Measurements from ENCODE around the gene TNS3.

The TNS3 gene

DNA sequence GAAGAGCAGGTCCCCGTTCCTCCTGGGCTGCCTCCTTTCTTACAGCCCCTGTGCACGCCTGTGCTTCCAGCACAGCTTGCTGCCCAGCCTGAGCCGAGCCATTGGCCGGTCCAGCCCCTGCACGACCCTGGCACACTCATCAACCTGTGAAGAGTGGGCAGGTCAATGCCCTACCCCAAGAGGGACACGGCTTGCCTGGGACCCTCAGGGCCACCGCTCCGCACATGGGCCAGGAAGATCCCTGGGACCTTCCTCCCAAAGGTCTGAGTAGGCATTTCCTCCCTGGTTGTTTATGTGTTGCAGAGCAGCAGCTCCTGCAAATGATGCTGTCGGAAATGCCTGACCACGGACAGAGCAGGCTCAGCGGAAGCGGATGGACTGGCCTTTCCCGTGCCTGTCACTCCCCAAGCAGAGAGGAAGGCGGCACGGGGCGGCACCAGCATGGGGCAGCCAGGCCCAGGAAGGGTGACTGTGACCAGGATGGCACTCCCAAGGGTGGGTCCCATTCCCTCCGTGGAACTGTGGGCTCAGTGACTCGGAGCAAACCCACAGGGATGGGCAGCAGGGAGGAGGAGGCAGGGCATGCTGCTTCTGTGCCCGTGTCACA, 252.5 kb downstream of the TNS3 start:
- peak; percentile 68 for DNase-seq (ENCODE audit: low read depth)

DNA sequence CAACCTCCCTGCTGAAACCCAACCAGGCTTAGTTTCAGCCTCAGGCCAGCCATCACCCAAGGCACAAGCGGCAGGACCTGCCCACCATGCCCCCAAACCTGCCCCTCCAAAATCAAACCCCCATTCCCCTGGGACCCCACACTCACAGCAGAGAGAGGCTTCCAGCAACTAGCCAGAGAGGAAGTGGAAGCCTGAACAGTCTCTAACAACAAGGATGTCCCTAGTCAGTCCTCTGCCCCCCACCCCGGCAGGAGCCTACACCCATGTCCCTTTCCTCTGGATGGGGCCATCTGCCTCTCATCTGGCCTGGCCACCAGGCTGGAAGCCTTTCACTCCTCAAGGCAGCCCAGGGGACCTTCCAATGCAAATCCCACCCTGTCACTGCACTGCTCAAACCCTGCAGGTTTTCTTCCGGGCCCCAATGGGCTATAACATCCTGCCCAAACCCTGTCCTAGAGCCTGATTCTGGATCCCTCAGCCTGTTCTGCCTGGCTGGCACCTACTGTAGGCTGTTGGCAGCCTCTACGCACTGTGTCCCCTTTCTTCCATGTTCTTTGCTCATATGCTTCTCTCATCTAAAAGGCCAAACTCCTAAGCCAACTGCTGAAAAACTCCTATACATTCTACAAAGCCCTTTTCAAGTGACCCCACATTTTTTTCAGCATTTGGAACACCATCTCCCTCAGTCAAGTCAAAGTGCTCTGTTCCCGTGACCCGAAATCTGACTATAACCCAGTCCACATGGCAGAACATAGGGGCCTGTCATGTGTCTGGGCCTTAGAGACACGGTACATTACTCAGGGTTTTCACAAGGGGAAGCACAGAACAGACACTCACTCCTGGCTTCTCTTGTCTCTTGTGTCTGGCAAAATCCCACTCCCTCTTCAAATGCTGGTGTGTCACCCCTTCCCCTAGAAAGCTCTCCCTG, 253.3 kb downstream of the TNS3 start:
- no peak for DNase-seq (ENCODE audit: low read depth)

DNA sequence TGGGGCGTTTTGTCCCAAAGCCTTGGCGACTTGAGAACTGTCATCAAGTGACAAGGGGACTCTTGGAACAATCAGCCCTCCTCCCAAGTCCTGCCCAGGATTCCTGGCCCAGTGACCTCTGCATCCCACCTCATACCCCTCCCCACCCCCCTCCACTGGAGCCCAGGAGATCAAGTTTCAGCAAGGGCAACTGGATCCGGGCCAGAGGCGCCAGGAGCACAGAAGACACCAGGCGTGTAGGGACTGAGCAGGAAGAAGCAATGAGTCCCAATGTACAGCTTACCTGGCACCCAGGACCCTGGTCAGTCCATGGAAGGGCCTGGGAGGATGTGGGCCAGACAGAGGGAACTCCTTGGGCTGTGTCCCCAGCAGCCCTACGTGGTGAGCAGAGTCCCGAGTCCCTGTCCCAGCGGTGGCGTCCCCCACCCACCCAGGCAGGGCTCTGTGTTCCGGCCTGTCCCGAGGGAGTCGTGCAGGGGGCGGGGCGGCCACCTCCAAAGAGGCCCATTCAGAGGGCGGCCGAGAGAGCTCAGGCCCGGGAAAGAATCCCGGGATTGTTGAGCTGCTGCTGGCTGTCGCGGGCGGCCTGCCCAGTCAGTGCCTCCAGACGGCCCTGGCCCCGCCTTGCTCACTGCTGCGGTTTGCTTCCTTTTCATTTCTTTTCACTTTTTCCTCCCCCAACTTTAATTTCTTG, 254.1 kb downstream of the TNS3 start:
- DNase-seq (ENCODE audit: low read depth), result peak; percentile 82

DNA sequence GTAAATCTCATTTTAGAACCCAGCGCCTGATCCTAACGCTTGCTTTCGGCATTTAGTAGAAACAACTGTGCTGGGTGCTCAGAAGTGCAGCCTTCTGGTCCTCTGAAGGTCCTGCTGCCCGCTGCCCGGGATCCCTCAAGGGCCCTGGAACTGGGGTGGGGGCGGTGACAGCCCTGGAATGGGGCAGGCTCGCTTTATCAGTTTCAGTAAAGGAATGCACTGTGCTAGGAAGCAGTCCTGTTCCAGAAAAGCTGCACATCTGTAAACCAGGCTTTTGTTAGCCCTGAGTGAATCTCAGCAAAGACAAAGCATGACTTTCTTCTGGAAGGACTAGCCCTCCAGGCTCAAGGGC, 254.6 kb downstream of the TNS3 start:
- DNase-seq (ENCODE audit: low read depth), result peak; percentile 34

DNA sequence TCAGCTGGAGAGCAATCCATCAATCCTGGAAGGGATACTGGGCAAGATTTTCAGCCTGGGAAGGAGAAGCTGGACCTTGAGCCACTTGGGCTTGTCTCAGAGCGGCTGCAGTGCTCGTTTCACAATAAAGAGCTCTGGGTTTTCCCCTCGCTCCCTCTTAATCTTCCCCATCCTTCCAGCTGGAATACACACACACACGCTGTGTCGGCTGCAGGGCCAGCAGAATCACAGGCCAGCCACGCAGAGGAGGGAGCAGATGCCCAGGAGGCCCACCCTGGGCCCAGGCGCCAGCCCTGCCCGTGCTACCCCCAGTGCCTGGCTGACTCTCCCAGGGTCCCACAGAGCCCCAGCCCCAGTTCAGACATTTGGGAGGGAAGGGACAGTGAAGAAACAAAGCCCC, 255.1 kb downstream of the TNS3 start:
- peak; percentile 79 for DNase-seq (ENCODE audit: low read depth)

DNA sequence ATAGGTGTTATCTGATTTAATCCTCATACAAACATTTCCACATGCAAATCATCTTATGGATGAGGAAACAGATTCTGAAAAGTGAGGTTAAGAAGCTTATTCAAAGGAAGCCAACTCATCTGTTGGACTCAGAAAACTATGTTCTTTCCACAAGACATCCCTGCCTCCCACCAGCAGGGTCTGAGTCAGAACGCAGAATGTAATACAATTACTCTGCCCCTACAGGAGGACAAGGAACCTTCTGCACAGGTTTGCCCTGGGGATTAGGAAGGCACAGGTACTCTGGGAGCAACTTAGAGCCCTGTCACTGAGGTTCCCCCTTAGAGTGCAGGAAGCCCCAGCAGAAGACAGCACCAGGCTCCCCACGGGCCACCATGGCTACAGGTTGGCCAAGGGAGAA, 255.7 kb downstream of the TNS3 start:
- DNase-seq (ENCODE audit: low read depth), result peak; percentile 94

GRCh38 chr7:47325337-47325736, 256.6 kb downstream of the TNS3 start:
- no peak for DNase-seq (ENCODE audit: low read depth)

DNA sequence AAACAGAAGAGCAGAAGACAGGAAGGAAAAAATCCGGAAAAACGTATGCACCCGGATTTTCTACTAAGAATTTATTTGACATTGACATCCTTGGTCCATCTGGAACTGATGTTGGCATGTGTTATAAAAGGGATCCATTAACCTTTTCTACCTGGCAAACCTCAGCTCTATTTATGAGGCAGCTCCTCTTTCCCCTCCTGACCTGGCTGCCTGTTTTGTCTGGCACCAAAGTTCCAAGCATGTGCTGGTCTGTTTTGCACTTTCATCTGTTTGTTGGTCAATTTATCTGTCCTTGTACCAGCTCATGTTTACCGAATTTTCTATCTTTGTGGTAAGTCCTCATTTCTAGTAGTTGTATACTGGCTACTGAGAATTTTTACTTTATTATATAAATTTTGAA, 258.0 kb downstream of the TNS3 start:
- DNase-seq (ENCODE audit: low read depth), result no peak

DNA sequence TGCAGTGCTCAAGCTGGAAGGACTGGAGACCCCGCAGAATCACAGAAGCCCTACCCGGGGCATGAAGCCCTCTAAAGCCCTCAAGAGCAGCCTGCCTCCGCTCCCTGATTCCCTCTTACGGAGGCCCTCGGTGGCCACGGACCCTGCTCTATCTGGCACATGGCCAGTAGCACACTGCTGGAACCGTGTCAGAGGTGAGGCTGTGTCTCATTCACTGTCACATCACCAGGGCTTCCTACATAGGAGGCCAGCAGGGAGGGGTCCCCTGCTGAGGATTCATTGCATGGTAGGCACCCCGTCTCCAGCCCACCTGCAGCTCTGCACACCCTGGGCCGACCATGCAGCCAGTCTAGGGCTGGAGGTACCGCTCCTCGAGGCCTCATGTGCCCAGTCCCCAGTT, 259.2 kb downstream of the TNS3 start:
- DNase-seq (ENCODE audit: low read depth), result no peak

DNA sequence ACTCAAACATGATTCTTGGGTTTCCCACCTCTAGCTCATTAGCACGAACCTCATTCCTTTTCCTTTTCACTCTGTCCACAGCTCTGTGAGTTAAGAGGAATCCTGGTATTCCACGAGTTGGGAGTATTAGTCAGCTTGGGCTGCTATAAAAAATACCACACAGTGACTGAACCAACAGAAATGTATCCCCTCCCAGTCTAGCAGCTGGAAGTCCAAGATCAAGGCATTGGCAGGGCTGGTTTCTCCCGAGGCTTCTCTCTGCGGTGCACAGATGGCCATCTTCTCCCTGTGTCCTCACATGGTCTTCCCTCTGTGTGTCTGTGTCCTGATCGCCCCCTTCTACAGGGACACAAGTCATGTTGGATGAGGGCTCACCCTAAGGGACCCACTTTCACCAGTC, 261.6 kb downstream of the TNS3 start:
- no peak for DNase-seq (ENCODE audit: low read depth)

GRCh38 chr7:47318395-47319182, 263.3 kb downstream of the TNS3 start:
- no peak for DNase-seq (ENCODE audit: low read depth)

GRCh38 chr7:47317487-47317886, 264.4 kb downstream of the TNS3 start:
- no peak for DNase-seq (ENCODE audit: low read depth)

- peak; percentile 59 for DNase-seq (ENCODE audit: low read depth)
Observed at GRCh38 chr7:47314728-47315607, 266.9 kb downstream of the TNS3 start.

DNA sequence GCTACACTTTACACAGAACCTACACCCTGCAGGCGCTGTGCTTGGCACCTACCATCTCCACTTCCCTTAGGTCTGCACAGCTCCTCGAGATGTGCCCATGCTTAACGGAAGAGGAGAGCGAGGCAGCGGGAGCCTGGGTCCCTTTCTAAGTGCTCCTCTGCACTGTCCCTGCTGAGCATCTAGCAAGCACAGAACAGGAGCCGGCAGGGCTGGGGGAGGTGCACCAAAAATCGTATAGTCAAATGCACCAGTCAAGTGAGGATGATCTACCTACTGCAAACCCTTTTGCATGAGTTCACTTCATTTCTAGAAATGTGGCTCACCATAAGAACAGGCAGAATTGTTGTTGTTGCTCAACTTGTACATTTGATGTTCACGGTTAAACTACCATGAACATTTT, 267.7 kb downstream of the TNS3 start:
- DNase-seq (ENCODE audit: low read depth), result no peak

- no peak for DNase-seq (ENCODE audit: low read depth)
Observed at GRCh38 chr7:47313564-47313963, 268.3 kb downstream of the TNS3 start.

- DNase-seq (ENCODE audit: low read depth), result no peak
Observed at GRCh38 chr7:47311891-47312290, 270.0 kb downstream of the TNS3 start.

DNA sequence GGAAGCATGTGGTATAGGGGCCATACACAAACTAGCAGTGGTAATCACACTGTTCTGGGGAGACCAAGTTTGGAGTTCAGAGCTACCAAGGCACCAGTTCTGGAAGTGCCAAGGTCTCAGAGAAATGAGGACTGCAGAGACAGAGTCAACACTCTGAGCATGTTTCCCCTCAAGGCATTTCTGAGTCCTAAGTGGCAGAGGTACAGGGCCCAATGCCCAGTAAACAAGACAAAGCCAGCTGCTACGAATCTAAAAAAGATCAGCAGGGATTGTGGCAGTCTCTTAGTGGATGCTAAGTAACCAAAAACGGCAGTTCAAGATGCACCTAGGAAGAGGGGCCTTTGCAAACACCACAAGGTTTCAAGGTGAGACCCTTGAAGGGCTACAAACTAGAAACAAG, 271.9 kb downstream of the TNS3 start:
- DNase-seq (ENCODE audit: low read depth), result no peak

GRCh38 chr7:47308808-47309207, 273.1 kb downstream of the TNS3 start:
- no peak for DNase-seq (ENCODE audit: low read depth)

DNA sequence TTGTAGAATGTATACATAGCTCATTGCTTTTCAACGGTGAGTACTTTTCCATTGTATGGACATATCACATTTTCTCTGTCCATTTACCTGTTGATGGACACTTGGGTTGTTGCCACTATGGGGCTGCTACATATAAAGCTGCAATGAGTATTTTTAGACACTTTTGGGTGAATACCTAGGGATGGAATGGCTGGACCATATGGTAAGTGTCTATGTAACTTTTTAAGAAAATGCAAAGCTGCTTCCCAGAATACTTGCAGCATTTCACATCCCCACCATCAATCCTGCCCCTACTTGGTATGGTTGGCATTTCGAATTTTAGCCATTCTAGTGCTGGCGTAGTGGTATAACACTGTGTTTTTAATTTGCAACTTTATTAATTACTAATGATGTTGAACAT, 274.6 kb downstream of the TNS3 start:
- DNase-seq (ENCODE audit: low read depth), result no peak

DNA sequence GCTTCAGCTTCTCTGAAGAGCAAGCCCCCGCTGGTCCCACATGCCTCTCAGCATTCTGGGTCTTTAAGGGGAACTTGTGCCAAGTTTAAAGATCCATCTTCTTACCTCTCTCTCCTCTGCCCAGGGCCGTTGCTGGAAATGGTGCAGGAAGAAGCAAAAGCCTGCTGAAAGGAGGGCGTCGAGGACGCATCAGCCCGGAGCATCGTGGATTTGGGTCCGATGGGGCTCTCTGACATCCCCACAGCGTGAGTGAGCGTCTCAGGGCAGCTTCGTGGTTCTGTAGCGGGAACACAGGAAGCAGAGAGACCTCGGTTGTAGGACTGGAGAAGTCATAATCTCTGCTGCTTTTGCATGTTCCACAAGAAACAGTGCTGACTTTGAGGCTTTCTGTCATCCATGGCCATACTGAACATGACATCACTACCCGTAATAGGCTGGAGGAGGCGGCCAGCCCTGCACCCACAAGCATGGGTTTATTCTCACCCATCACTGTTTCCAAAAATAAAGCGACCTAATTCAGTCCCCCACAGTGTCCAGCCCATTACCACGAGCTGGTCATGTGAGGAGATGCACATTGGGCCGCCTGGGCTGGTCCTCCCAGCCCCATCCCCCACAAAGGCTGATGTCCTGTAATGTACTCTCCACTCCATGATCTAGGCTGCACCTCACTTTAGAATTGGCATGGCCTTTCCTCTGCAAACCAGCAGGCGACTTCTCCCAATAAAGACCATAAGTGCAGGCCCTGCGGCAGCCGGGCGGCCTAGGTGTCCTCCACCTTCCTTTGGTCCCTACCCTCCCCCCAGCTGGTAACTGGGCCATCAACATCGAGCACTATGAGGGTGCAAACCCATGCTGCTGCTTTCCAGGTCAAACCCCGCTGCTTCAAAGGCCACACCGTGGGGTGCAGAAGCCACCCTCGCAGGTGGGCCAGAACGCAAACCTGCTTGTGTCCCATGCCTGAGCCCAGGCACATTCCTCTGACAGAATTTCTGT, 276.9 kb downstream of the TNS3 start:
- no peak for DNase-seq (ENCODE audit: low read depth)

All from iris pigment epithelial cell (primary cell).